Mesenchymal stem cell (in vitro differentiated cells and primary cell): Measurements from ENCODE around the gene SLC10A1.
"Not testable (repeated sequence)": the region's sequence is repeated elsewhere in the genome, so short reads cannot be mapped to it uniquely, and the experiment has no call there.

ENCODE experiments used
- DNase-seq: peaks from one replicate; pipeline ENCODE4 v3.0.0-alpha.2; 2013
- H2AFZ ChIP-seq: one replicate; pipeline ENCODE4 v1.6.1; 2013; ENCODE audit warnings: low read depth, mild to moderate bottlenecking, control low read depth, inconsistent platforms, low read length, moderate library complexity
- H2AK5ac ChIP-seq: 2 replicates; pipeline ENCODE4 v1.6.1; 2013; ENCODE audit warnings: low read length, moderate library complexity, mild to moderate bottlenecking, inconsistent platforms; ENCODE audit not compliant: severe bottlenecking
- H2BK120ac ChIP-seq: one replicate; pipeline ENCODE4 v1.6.1; 2013; ENCODE audit warnings: low read depth, mild to moderate bottlenecking, inconsistent platforms, low read length, moderate library complexity
- H2BK12ac ChIP-seq, 2 experiments: one replicate each; pipeline ENCODE4 v1.6.1; 2013; ENCODE audit warnings: inconsistent platforms in 2 of 2, low read length in 2 of 2, mild to moderate bottlenecking in 2 of 2, moderate library complexity in 2 of 2, control low read depth in 1 of 2
- H2BK15ac ChIP-seq: one replicate; pipeline ENCODE4 v1.6.1; 2013; ENCODE audit warnings: mild to moderate bottlenecking, low read depth, inconsistent platforms; ENCODE audit not compliant: poor library complexity, severe bottlenecking
- H2BK5ac ChIP-seq: 2 replicates; pipeline ENCODE4 v1.6.1; 2013; ENCODE audit warnings: low read depth, mild to moderate bottlenecking, low read length, control low read depth, inconsistent platforms; ENCODE audit not compliant: poor library complexity, severe bottlenecking
- H3K14ac ChIP-seq, 2 experiments: one replicate each; pipeline ENCODE4 v1.6.1; 2013; ENCODE audit warnings: inconsistent platforms in 2 of 2, low read length in 2 of 2, control low read depth in 1 of 2, mild to moderate bottlenecking in 1 of 2, moderate library complexity in 1 of 2
- H3K18ac ChIP-seq, 2 experiments: one replicate each; pipeline ENCODE4 v1.6.1; 2013; ENCODE audit warnings: inconsistent platforms in 2 of 2, low read length in 2 of 2, control low read depth in 1 of 2, low read depth in 1 of 2, mild to moderate bottlenecking in 1 of 2
- H3K23ac ChIP-seq, 2 experiments: one replicate each; pipeline ENCODE4 v1.6.1; 2013; ENCODE audit warnings: inconsistent platforms in 2 of 2, low read length in 2 of 2, mild to moderate bottlenecking in 2 of 2, moderate library complexity in 2 of 2, control low read depth in 1 of 2
- H3K27ac ChIP-seq: 2 replicates; pipeline ENCODE4 v1.5.1; 2013; ENCODE audit warnings: mild to moderate bottlenecking, moderate library complexity, low read length, control low read depth, inconsistent platforms; ENCODE audit not compliant: poor library complexity, severe bottlenecking
- H3K27me3 ChIP-seq, 2 experiments: 2 replicates each; pipeline versions ENCODE4 v1.6.1 to v1.7.0; 2013; ENCODE audit warnings: low read length in 2 of 2, mild to moderate bottlenecking in 2 of 2, moderate library complexity in 2 of 2, control low read depth in 1 of 2, inconsistent platforms in 1 of 2; ENCODE audit not compliant: control insufficient read depth in 1 of 2, insufficient read depth in 1 of 2
- H3K36me3 ChIP-seq, 2 experiments: 2 replicates each; pipeline versions ENCODE4 v1.6.1 to v1.7.0; 2013; ENCODE audit warnings: low read length in 2 of 2, control low read depth in 1 of 2, inconsistent platforms in 1 of 2, low read depth in 1 of 2, mild to moderate bottlenecking in 1 of 2; ENCODE audit not compliant: insufficient read depth in 2 of 2, control insufficient read depth in 1 of 2
- H3K4ac ChIP-seq, 2 experiments: one replicate each; pipeline ENCODE4 v1.6.1; 2013; ENCODE audit warnings: inconsistent platforms in 2 of 2, low read length in 2 of 2, mild to moderate bottlenecking in 2 of 2, moderate library complexity in 2 of 2, control low read depth in 1 of 2, low read depth in 1 of 2
- H3K4me1 ChIP-seq: 2 replicates; pipeline ENCODE4 v1.6.1; 2013; ENCODE audit warnings: low read depth, low read length, control low read depth; ENCODE audit not compliant: control insufficient read depth, insufficient read depth
- H3K4me2 ChIP-seq: 2 replicates; pipeline ENCODE4 v1.6.1; 2013; ENCODE audit warnings: low read length, mild to moderate bottlenecking, inconsistent platforms; ENCODE audit not compliant: poor library complexity, severe bottlenecking
- H3K4me3 ChIP-seq, 2 experiments: 2 replicates each; pipeline versions ENCODE4 v1.5.1 to v1.7.0; 2013; ENCODE audit warnings: low read length in 2 of 2, mild to moderate bottlenecking in 2 of 2, control low read depth in 1 of 2, low read depth in 1 of 2; ENCODE audit not compliant: insufficient read depth in 1 of 2
- H3K79me1 ChIP-seq: replicated peaks from 2 replicates; pipeline ENCODE4 v1.6.1; 2013; ENCODE audit warnings: mild to moderate bottlenecking, control low read depth, low read length, inconsistent platforms; ENCODE audit not compliant: poor library complexity, severe bottlenecking
- H3K9ac ChIP-seq: 2 replicates; pipeline ENCODE4 v1.7.0; 2013; ENCODE audit warnings: mild to moderate bottlenecking, low read length, moderate library complexity
- H3K9me3 ChIP-seq: 2 replicates; pipeline ENCODE4 v1.7.0; 2013; ENCODE audit warnings: mild to moderate bottlenecking, low read length; ENCODE audit not compliant: control insufficient read depth
- H4K8ac ChIP-seq: one replicate; pipeline ENCODE4 v1.6.1; 2013; ENCODE audit warnings: inconsistent platforms, mild to moderate bottlenecking, low read length, moderate library complexity
- H4K91ac ChIP-seq: one replicate; pipeline ENCODE4 v1.6.1; 2013; ENCODE audit warnings: mild to moderate bottlenecking, low read length, inconsistent platforms
- WGBS: methylation state at CpG from one replicate; pipeline ENCODE4 v1.1.7; 2013; ENCODE audit warnings: mixed read lengths; 5-methylcytosine and 5-hydroxymethylcytosine counted together

SLC10A1 gene

GRCh38 chr14:69815556-69815955 is 18.5 kb upstream of the SLC10A1 start:
- Histone ChIP-seq H4K8ac (no peak overlapping the region), H2AK5ac (no peak overlapping the region), H2BK120ac (no peak overlapping the region), H3K4ac (no peak overlapping the region), H3K4me1 (peaks cover 7% of the 10 kb centered on the region), H3K36me3 (no peaks in the 10 kb centered on the region), H2BK5ac (no peak overlapping the region), H3K4me3 (no peak overlapping the region), H2BK12ac (no peak overlapping the region), H2AFZ (no peak overlapping the region), H3K27me3 (peaks cover 40 to 63% of the 10 kb centered on the region in 2 experiments), H3K4me2 (no peak overlapping the region), H3K9ac (no peak overlapping the region), H3K23ac (no peak overlapping the region), H3K9me3 (no peaks in the 10 kb centered on the region), H3K27ac (no peak overlapping the region), H2BK15ac (no peak overlapping the region), H3K14ac (no peak overlapping the region), H3K79me1 (no peaks in the 10 kb centered on the region), H3K18ac (no peak overlapping the region), H4K91ac (no peak overlapping the region)
- no peak for DNase-seq
- 88% methylated on average over 5 of the region's 5 CpGs for WGBS

GRCh38 chr14:69814397-69814796 is 17.4 kb upstream of the SLC10A1 start:
- Histone ChIP-seq H3K9ac (no peak overlapping the region), H4K91ac (no peak overlapping the region), H3K36me3 (no peaks in the 10 kb centered on the region), H3K4me3 (no peak overlapping the region), H4K8ac (no peak overlapping the region), H2BK15ac (no peak overlapping the region), H3K18ac (no peak overlapping the region), H2AFZ (no peak overlapping the region), H2BK120ac (no peak overlapping the region), H3K4me2 (no peak overlapping the region), H3K79me1 (no peaks in the 10 kb centered on the region), H3K27me3 (peaks cover 40 to 63% of the 10 kb centered on the region in 2 experiments), H2AK5ac (no peak overlapping the region), H2BK12ac (no peak overlapping the region), H3K4ac (no peak overlapping the region), H3K14ac (no peak overlapping the region), H2BK5ac (no peak overlapping the region), H3K4me1 (peaks cover 2% of the 10 kb centered on the region), H3K23ac (no peak overlapping the region), H3K9me3 (no peaks in the 10 kb centered on the region), H3K27ac (no peak overlapping the region)
- WGBS: 56% methylated on average over 3 of the region's 3 CpGs
- no peak for DNase-seq

GRCh38 chr14:69813346-69813745 is 16.3 kb upstream of the SLC10A1 start:
- not testable (repeated sequence) for H3K79me1 ChIP-seq, H3K4ac ChIP-seq, H4K91ac ChIP-seq, H2AK5ac ChIP-seq, H2BK5ac ChIP-seq, H3K18ac ChIP-seq, H3K4me2 ChIP-seq, H3K9ac ChIP-seq, H3K27ac ChIP-seq, H3K23ac ChIP-seq, H2AFZ ChIP-seq, H2BK12ac ChIP-seq, H3K9me3 ChIP-seq, H3K4me3 ChIP-seq, H3K14ac ChIP-seq, H3K36me3 ChIP-seq, H2BK120ac ChIP-seq, H3K4me1 ChIP-seq, DNase-seq, H2BK15ac ChIP-seq, H4K8ac ChIP-seq
- peaks cover 45 to 63% of the 10 kb centered on the region in 2 experiments for H3K27me3 ChIP-seq
- WGBS: 82% methylated on average over 6 of the region's 6 CpGs

GRCh38 chr14:69812711-69813110 is 15.7 kb upstream of the SLC10A1 start:
- Histone ChIP-seq H2BK5ac (no peak overlapping the region), H4K91ac (no peak overlapping the region), H3K18ac (no peak overlapping the region), H3K9me3 (no peaks in the 10 kb centered on the region), H3K27me3 (peaks cover 45 to 58% of the 10 kb centered on the region in 2 experiments), H4K8ac (no peak overlapping the region), H2BK120ac (no peak overlapping the region), H3K27ac (no peak overlapping the region), H3K23ac (no peak overlapping the region), H2AK5ac (no peak overlapping the region), H3K36me3 (no peaks in the 10 kb centered on the region), H3K4me3 (no peak overlapping the region), H3K9ac (no peak overlapping the region), H3K4me2 (no peak overlapping the region), H2BK12ac (no peak overlapping the region), H3K79me1 (no peaks in the 10 kb centered on the region), H3K4ac (no peak overlapping the region), H3K4me1 (no peaks in the 10 kb centered on the region), H2AFZ (no peak overlapping the region), H2BK15ac (no peak overlapping the region), H3K14ac (no peak overlapping the region)
- 90% methylated on average over 9 of the region's 9 CpGs for WGBS
- DNase-seq: no peak
